ENCODE data around the gene NUDT3.
A peak's percentile ranks its signal among the peaks of the same experiment; 100 is the strongest.
"Not testable (repeated sequence)": the region's sequence is repeated elsewhere in the genome, so short reads cannot be mapped to it uniquely, and the experiment has no call there.

NUDT3 gene

DNA sequence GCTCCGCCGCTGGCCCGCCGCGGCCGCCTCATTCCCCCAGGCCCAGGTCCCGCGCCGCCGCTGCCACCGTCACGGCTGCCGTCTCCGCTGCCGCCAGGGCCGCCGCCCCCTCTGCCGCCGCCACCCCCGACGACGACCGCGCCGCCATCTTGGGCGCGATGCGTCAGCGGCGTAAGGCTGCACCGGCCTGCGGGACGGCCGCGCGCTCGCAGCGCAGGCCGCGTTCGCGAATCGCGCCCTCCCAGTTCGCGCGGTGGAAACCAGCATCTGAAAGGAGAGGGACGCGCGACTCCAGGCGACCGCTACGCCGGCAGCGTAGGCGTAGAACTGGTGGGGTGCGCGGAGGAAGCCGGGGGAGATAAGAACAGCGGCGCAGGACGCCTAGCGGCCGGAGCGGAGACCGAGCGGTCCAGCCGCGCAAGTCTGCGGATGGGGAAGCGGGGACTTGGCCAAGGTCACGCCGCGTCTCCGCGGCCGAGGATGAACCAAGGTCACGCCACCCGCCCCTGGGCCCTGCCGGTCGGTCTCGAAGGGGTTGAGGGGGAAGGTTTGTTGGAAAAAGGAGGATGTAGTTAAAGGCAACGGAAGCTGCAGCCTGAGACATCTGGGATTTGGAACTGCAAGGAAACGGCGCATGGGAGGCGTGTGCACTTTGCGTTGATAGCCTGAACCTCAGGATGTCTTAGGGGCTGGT lies at the start of gene NUDT3:
TSS of gene NUDT3 (minus strand) at position 173 of the 694 bp plus-strand sequence. CDS start 307 bp downstream, outside the sequence.
- FAIRE-seq = no peak

GRCh38 chr6:34441526-34441925 lies 49.1 kb upstream of the NUDT3 start:
- no peak for FAIRE-seq

GRCh38 chr6:34439442-34439841 lies 47.0 kb upstream of the NUDT3 start:
- no peak for FAIRE-seq

DNA sequence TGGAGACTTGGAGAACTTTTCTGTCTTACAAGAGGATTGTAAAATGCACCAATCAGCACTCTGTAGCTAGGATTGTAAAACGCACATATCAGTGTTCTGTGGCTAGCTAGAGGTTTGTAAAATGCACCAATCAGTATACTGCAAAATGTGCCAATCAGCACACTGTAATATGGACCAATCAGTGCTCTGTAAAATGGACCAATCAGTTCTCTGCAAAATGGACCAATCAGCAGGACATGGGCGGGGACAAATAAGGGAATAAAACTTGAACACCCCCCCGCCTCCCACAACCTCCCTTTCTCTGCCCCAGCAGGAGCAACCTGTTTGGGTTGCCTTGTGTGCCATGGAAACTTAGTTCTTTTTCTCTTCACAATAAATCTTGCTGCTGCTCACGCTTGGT lies 46.2 kb upstream of the NUDT3 start:
- no peak for FAIRE-seq

DNA sequence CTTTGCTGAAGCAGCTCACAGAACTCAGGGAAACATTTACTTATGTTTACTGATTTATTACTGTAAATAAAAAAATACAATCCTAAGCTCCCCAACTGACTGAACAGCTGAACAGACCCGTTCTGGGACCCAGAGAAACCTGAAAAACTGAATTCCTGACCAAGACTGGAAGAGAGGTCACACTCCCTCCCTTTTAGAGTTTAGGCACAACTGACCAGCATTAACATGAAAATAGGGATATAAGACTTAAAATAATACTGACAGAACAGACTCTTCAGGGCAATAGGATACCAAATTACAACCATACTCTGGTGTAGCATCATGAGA lies 45.1 kb upstream of the NUDT3 start:
- no peak for FAIRE-seq

DNA sequence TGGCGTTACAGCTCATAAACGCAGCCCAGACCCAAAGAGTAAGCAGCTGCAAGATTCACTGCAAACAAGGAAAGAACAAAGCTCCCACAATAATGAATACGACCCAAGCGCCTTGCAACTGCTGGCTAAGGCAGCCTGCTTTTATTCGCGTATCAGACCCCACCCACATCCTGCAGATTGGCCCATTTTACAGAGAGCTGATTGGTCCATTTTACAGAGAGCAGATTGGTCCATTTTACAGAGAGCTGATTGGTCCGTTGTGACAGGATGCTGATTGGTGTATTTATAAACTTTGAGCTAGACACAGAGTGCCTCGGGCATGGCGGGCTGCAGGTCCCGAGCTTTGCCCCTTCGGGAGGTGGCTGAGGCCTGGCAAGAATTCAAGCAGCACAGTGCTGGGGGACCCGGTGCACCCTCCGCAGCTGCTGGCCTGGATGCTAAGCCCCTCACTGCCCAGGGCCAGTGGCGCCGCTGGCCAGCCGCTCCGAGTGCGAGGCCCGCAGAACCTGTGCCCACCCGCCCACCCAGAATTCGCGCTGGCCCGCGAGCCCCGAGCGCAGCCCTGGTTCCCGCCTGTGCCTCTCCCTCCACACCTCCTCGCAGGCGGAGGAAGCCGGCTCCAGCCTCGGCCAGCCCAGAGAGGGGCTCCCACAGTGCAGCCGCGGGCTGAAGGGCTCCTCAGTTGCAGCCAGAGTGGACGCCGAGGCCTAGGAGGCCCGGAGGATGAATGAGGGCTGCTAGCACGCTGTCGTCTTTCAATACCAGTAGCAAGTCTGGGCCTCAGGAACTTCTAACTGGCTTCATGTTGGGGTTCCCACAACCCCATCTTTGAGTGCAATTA lies 44.6 kb upstream of the NUDT3 start:
- no peak for FAIRE-seq

- no peak for FAIRE-seq
Measured at GRCh38 chr6:34435916-34436315, 43.4 kb upstream of the NUDT3 start.

GRCh38 chr6:34425498-34426410 lies 33.3 kb upstream of the NUDT3 start, which contains the start of gene RPS10:
RPS10 (minus strand) TSS chr6:34426069; CDS start chr6:34425221, 848 bp downstream.
- peak; percentile 28 for FAIRE-seq

DNA sequence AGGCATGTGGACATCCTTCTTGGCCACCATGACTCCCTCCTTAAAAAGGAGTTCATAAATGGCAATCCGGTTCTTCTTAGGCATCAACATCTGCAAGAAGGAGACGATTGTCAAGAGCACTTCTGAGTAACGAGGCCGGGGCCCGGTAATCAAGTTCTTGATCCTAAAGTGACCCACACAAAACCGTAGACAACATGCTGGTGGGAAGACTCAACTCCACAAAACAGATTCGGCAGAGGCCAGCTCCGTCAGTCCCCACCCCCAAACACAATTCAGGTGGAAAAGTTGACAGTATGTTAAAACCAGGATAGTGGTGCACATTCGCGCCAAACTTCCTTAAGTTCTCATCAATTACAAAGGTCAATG lies 32.6 kb upstream of the NUDT3 start:
- no peak for FAIRE-seq

- FAIRE-seq = no peak
Measured at GRCh38 chr6:34424200-34425131, 32.0 kb upstream of the NUDT3 start.

DNA sequence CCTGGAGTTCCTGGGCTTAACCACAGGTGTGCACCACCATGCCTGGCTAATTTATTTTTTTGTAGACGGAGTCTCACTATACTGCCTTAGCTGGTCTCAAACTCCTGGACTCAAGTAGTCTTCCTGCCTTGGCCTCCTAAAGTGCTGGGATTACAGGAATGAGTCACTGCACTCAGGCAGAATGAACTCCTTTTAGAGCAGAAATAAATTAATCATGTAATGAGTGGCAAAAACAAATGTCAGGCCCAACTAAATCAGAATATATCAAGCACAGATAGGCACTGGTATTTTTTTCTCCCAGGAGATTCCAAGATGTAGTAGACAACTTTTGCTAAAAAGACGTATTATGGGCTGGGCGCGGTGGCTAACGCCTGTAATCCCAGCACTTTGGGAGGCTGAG lies 30.8 kb upstream of the NUDT3 start:
- no peak for FAIRE-seq

DNA sequence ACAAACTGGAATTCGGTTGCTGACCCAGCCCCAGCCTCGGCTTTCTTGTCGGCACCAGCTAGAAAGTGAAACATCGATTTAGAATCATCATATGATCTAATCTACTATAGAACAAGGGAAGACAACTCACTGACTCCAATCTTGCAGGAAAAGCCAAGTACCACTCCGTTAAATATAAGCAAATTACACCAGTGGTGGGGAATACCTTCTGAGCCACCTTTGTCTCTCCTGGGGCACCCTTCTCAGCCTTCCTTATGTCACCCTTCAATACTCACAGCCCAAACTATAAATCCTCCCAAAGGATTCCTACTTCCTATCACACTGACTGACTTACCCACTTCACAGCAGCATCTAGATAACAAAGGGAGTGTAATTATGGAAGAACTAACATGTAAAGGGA lies 25.9 kb upstream of the NUDT3 start:
- FAIRE-seq = no peak

DNA sequence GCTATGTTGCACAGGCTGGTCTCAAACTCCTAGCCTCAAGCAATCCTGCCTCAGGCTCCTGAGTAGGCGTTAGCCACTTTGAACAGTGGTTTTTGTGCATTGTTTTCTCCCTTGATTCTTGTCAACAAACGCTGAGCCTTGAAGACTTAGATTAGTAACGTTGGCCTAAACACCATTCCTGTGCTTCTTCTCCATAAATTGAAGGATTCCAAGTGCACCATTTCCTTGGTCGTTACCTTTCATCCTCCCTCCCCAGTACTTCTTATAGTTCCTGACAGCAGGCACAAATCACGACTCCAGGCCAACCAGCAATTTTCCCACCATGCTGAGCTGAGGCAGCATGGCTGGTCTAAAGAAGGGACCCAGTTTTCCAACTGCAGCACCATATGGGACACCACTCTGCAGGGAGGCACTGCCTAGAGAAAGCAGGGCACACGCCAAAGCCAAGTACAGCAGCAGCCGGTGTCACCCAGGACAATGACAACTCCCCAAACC lies 24.5 kb upstream of the NUDT3 start:
- FAIRE-seq = no peak

DNA sequence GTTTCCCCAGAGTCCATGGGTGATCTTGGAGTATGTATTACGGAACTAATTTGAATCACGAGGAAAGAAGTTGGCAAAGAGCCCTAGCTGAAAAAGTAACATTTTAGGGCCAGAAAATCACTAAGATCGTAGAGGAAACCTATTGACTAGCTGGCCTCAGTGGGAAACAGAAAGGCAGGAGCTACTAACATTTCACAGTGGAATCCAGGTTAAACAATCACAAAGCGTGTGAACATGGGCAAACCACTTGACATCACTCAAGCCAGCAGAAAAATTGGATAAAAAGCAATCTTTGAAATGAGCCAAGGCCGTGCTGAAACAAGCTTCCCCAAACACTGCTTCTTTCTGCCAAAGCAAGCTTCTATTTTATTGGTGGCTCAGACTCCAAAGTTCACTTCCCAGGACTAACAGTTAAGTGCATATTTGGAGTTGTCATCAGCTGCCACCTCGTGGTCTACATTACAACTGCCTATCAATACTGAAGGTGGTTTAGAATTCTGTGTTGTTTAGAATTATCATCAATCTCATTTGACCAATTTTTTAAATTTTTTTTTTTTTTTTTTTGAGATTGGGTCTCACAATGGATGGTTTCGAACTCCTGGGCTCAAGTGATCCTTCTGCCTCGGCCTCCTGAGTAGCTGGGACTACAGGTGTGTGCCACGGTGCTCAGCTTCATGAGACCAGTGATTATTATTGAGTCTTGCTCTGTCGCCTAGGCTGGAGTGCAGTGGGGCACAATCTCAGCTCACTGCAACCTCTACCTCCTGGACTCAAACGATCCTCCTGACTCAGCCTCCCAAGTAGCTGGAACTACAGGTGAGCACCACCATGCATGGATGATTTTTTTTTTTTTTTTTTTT lies 22.8 kb upstream of the NUDT3 start:
- peak; percentile 80 for FAIRE-seq

DNA sequence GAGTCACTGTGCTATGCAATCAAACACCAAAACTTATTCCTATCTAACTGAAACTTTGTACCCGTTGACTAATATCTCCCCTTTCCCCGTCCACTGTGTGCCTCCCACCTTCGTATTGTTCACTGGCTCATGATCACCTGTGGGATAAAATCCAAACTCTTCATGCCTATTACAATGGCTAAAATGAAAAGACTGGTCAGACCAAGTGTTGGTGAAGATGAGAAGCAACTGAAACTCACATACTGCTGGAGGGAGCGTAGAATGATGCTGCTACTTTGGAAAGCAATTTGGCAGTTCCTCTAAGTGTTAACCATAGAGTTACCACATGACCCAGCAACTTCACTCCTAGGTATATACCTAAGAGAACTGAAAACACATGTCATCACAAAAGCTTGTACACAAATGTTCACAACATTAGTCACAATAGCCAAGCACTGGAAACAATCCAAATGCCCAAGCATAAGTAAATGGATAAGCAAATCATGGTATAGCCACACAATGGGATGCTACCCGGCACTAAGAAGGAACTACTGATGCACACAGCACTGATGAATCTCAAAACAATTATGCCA lies 20.3 kb upstream of the NUDT3 start:
- FAIRE-seq = no peak

DNA sequence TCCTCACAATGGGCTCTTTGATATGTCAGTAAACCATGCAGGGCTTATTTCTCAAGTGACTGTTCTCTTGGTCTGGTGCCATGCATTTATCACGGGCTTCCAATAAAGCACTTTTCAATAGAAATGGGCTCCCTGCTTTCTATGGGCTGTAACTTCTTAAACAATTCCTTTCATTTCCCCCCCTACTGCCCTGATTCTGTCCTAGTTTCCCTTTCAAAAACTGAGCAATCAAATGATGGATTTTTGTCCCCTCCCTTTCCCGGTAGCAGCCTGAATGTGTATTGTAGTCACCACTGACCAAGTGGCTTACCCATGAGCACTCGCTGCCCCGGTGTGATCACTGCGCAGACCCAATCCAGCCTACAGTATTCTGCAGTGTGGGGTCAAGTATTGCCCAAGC lies 19.5 kb upstream of the NUDT3 start:
- FAIRE-seq = no peak

DNA sequence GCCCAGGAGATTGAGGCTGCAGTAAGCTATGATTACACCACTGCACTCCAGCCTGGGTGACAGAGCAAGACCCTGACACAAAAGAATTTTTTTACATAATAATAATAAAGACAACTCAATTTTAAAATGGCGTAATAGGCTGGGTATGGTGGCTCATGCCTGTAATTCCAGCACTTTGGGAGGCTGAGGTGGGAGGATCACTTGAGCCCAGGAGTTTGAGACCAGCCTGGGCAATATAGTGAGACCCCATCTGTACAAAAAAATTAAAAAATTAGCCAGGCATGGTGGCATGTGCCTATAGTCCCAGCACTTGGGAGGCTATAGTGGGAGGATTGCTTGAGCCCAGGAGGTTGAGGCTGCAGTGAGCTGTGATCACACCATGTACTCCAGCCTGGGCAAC lies 15.4 kb upstream of the NUDT3 start:
- not testable (repeated sequence) for FAIRE-seq

GRCh38 chr6:34396518-34396917 lies 4.0 kb upstream of the NUDT3 start:
- no peak for FAIRE-seq

- FAIRE-seq = no peak
Measured at GRCh38 chr6:34393966-34394305, 1.5 kb upstream of the NUDT3 start.

GRCh38 chr6:34393191-34393965 lies 909 bp upstream of the NUDT3 start:
- FAIRE-seq = no peak

Measured in TTC549 (cell line).